KG1 (cell line): ENCODE results near the gene SPNS3.

Source experiments
- DNase-seq: peaks from one replicate; lab custom pipeline; 2025; lab: John Stamatoyannopoulos, UW

Gene SPNS3

DNA sequence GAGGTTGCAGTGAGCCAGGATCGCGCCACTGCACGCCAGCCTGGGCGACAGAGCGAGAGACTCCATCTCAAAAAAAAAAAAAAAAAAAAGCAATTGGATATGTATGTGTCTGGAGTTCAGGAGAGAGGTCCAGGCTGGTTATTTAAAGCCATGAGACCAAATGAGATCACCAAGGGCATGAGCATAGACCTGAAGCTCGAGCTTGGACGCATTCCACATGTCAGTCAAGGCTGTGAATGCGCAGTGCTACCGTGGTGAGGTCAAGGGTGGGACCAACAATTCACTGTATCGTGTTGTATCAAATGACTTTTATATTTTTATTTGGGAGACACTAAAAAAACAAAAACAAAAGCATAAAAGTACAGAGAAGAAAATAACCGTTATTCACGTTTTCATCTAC lies 35.8 kb downstream of the SPNS3 start:
- DNase-seq: no peak

DNA sequence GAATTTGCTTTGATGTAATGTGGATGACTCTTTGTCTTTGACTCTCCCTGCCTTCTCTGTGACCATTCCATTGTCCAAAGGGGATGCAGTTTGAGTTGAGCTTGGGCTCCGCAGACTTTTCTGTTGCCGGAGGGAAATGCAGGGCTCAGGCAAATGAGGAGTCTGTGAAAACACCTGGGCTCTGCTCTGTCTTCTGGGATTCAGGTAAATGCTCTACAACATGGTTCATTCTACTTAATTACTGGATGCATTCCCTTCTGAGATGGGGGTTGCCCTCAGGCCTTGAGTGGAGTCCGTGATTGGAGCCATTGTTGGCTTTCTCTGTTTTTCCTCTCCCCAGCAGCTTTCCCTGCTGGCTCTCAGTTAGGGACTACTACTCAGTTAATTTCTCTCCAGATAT lies 38.5 kb downstream of the SPNS3 start:
- no peak for DNase-seq

- DNase-seq: no peak
These were observed 40.4 kb downstream of the SPNS3 start for GRCh38 chr17:4474093-4474492.

- no peak for DNase-seq
These were observed 41.3 kb downstream of the SPNS3 start for GRCh38 chr17:4475001-4475400.

DNA sequence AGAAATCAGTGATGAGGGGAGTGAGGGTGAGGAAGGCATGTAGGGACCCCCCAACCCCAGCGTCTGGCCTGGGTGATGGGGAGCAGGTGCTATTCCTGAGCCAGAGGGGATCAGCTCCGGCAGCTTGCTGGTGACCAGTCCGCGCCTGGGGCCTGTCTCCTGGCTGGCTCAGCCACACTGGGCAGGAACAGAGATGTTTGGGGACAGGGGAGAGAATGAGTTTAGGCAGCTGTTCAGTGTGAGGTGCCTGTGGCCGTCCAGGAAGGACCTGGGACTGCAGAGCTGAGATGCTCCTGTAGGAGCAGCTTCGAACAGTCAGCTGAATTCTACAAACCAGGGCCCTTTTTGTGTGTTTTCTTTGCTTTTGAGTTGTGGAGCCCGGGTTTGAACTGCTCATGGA lies 41.7 kb downstream of the SPNS3 start:
- no peak for DNase-seq

DNA sequence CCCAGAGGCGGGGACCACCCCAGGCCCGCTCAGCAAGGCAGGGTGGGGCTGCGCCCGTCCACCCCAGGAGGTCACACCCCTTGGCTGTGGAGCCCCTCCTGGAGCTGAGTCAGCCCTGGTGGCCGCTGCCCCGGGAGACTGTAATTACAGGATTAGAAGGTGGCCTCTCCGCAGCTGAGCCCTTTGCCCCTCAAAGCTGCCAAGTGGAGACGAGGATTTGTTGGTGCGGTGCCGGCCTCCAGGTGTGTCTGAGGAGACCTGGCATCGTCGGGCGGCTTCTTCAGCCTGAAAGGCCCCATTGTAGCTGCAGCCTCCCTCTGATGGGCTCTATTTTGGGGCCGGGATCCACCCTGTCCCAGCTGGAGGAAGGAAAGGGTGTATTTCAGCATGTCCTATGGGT lies 42.3 kb downstream of the SPNS3 start:
- no peak for DNase-seq

- no peak for DNase-seq
These were observed 42.9 kb downstream of the SPNS3 start for GRCh38 chr17:4476511-4477070.

DNA sequence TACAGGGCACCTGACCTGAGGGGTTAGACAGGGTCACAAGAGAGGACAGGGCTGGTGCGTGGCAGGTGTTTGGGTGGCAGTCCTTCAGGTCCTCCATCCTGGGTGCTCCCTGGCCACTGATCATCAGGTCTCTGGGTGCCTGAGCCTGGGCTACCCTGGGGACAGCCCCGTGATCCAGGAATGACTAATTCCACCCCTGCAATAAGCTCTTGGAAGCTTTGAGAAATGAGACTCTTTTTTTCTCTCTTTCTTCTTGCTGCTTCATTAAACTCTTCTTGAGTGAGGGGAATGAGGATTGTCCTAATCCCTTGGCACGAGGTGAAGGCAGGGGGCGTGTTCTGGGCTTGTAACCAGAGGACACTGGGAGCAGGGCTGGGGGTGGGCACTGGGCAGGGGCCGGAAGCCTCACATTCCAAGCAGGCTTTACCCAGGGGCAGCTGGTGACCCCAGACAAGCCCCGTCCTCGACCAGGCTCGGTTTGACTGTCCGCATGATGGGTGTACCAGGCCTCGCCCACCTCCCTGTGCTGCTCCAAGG lies 43.6 kb downstream of the SPNS3 start:
- DNase-seq: no peak

GRCh38 chr17:4478318-4478830 lies 44.6 kb downstream of the SPNS3 start:
- DNase-seq: no peak

DNA sequence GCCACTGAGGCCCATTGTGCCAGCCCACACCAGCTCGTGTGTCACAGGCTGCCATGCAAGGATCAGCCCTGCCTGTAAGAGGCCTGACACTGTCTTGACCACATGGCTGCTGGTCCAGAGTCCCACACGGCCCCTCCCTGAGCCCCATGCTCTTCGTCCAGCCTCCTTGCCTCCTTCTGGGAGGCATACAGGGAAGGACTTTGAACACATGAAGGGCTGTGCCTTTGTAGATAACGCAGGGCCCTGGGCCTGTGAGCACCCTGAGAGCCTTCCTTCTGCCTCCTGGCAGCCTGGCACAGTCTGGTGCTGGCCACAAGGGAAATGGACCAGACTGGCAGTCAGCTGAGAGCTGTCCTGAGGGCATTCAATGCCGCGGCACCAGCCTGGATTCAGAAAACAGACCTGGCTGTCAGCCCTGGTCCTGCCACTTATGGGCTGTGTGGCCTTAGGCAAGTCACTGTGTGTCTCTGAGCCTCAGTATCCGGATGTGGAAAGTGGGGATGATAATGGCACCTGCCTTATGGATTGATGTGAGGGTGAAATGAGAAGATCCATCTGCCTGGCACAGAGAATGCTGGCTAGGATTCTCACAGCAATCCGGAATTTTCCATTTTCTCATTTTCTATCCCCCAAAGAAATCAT lies 45.7 kb downstream of the SPNS3 start:
- DNase-seq: no peak

- no peak for DNase-seq
These were observed 46.4 kb downstream of the SPNS3 start for GRCh38 chr17:4479982-4480751.

DNA sequence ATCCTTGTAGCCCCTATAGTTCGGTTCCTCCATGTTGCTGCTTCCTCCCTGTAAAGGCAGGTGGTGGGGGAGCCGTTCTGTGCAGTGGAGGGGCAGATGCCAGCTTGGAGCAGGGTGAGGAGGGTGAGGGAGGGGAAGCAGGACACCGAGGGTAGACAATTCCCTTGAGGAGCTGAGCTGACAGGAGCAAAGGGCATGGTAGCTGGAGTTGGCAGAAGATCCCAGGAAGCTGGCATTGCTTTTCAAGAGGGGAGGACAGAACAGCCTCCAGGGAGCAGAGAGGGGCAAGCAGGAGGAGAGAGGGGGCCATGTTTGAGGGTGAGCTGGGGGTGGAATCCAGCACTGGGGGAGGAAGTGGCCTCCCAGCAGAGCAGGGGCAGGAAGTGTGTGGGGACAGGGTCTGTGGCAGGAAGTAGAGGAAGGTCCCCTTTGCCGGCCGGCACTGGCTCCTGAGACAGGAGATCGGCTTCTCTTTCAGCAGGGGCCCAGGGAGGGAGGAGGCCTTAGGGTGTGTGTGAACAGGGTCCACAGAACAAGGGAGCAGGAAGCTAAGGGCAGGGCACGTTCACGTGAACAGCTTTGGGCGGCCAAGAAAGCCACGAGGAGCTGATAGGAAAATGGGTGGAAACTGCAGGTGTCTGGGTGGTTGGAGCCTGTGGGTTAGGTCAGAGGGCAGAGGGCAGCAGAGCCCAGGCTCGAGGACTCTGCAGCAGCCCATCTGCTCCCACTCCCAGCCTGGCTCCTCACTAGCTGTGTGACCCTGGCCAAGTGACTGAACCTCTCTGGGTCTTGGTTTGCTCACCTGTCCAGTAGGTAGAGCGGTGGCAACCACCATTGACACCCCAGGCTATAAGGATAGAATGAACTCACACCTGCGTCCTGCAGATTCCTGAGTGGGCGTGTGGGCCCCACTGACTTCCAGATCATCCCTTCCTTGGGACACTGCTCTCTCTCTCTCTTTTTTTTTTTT lies 47.5 kb downstream of the SPNS3 start:
- DNase-seq: peak; percentile 44

GRCh38 chr17:4482338-4483011 lies 48.7 kb downstream of the SPNS3 start:
- DNase-seq: no peak

DNA sequence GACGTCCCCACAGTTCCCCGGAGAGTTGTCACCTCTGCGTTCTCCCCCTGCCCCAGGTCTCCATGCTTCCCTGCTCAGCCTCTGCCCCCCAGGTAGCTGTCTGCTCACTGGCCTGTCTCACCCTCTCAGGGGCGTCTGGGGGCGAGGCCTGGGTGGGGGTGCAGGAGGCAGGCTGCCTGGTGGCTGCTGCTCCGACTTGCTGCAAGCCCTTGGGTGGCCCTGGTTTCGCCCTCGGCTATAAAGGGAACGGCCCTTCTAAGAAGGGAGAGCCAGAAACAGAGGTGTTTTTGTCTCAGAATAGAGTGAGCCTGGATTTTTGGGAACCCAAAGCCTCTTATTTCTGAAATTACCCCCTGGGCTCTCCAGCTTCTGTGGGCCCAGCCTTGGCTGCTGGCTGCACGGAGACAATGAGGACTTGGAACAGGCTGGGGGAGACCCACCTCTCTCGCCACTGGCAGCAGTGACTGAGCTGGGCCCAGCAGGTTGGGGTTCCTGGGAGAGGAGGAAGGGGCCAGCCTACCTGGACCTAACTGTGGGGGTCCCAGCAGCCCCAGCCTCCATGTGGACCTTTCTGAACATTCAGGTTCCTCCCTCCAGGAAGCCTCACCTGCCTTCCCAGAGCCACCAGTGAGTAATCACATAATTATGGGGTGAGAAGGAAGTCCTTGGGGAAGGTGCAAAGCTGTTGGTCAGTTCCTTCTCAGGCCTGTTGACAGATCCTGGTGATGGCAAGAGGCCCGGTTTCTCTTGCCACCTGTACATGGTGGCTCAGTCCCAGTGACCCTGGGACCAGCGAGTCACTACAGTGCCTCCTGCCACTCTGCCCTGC lies 49.5 kb downstream of the SPNS3 start:
- DNase-seq: no peak

GRCh38 chr17:4485676-4486646 lies 52.2 kb downstream of the SPNS3 start:
- DNase-seq: no peak

- DNase-seq: no peak
These were observed 53.6 kb downstream of the SPNS3 start for GRCh38 chr17:4487296-4487695.

DNA sequence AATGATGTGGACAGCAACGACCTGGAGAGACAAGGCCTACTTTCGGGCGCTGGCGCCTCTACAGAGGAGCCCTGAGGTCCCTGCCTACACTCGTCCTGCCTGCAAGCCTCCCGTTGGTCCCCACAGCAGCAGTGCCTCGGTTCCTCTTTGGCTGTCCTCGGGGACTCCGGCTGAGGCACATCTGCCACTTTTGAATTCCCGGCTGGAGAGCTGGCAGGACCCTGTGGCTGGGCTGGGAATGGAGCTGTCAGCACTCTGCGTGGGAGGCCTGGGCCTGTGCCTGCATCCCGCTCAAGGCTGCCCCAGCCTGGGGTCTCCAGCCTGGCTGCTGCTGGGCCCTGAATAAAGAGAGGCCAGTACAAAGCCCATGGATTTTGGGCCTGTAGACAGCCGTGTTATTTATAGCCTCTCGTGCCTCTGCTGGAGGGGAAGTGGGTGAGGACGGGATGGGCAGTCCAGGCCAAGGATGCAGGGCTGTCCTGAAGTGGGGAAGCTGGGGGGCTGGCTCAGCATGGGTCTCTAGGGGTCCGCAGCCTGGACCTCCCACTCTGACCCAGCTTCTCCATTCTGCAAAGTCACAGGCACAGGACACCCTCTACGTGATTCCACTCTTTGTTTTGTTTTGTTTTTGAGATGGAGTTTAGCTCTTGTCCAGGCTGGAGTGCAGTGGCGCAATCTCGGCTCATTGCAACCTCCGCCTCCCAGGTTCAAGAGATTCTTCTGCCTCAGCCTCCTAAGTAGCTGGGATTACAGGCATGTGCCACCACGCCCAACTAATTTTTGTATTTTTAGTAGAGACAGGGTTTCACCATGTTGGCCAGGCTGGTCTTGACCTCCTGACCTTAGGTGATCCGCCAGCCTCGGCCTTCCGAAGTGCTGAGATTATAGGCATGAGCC lies 54.3 kb downstream of the SPNS3 start:
- no peak for DNase-seq

DNA sequence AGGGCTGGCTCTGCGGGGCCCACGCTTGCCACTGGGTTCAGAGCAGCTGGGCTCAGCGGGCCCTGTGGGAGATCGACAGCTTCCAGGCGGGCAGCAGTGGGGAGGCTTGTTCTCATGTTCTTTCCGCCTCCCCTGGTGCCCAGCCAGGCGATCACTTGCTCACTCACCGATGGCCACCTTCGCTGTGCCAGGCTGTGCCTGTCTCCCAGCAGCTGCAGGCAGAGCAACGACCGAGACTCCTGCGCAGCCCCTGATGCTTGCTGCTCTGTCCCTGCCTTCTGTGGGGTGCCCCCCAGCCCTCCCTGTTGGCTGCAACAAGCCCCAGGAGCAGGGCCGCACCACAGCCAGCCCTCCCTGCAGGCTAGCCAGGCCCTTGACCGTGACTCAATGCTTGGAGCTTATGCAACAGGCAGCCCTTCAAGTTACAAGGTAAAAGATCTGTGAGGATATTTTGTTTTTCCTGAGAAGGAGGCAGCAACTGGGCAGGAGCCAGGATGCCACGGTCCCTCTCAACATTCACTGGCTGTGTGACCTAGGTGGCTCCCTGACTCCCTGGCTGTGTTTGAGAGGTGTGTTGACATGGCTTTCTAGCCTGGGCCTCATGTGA lies 55.4 kb downstream of the SPNS3 start:
- DNase-seq: no peak
